ENCODE measurements around the gene NCS1. TPM values are rescaled to one million over a fixed set of nuclear protein-coding genes. Genes with fewer than 3 reads are reported as not detected.

NCS1 gene
- total and polyA plus RNA-seq, 9 of the 15 experiments (the other 6 are each of a cell fraction or from before 2014, with no cell fraction given): 0.28 to 27.0 (median 9.6) TPM

- intact Hi-C loops (cut with micrococcal nuclease) (no loop called here), in situ Hi-C loops (cut with MboI) (no loop called here)
- BruUV-seq (replicated peaks): no TSS peak
- no peaks in the 10 kb centered on the region for H3K36me3 ChIP-seq (ENCODE audit: control insufficient read depth, insufficient read depth, low read length)
- no peak for FAIRE-seq
- no peak for DNase-seq (ENCODE audit: extremely low read depth in 1 of 4, low spot score in 3 of 4)
- peaks cover 22% of the 10 kb centered on the region for H4K20me1 ChIP-seq (replicated peaks; ENCODE audit: control insufficient read depth, insufficient read depth, low read length)
- H3K9me3 ChIP-seq (replicated peaks; ENCODE audit: control insufficient read depth, insufficient read depth, low read depth, low read length): no peaks in the 10 kb centered on the region
- ATAC-seq: no peak
- H3K79me2 ChIP-seq (ENCODE audit: control insufficient read depth, insufficient read depth, low read length): no peaks in the 10 kb centered on the region; the same call in 2 of the 3 replicates
- H3K27me3 ChIP-seq (ENCODE audit: control insufficient read depth in 2 of 2, insufficient read depth in 2 of 2, low read length in 2 of 2): no peaks in the 10 kb centered on the region
- no peak overlapping the region for H3K27ac ChIP-seq (ENCODE audit: extremely low read depth, low read depth, low read length)
- no peak overlapping the region for H3K4me3 ChIP-seq
- ChIA-PET CTCF (ENCODE audit: low intra/inter-chr PET ratio) (no interaction called here), POLR2A (interaction anchor here (0.7 kb wide), 1 partner anchor 22 kb away, joined by 4 read pairs; no protein-coding TSS in a partner anchor)
- peaks cover 6% of the 10 kb centered on the region for H3K9me1 ChIP-seq (ENCODE audit: control insufficient read depth, insufficient read depth, low read length)
- whole genome bisulfite sequencing (ENCODE audit: insufficient coverage, low coverage, missing lambda C conversion rate): 53% methylated on average over 14 of the region's 14 CpGs
- H3K4me1 ChIP-seq (replicated peaks in 1 of 2; ENCODE audit: control insufficient read depth in 2 of 2, insufficient read depth in 2 of 2, low read length in 2 of 2): peaks cover 19 to 49% of the 10 kb centered on the region in 2 experiments
- H3K4me2 ChIP-seq (ENCODE audit: insufficient read depth, low read length): no peak overlapping the region
- TF ChIP-seq CHCHD3 (CRISPR knock-in tag; IDR thresholded peaks at IDR 0.05): no peak
- TF ChIP-seq RBM25 (IDR thresholded peaks at IDR 0.05; ENCODE audit: low read depth, low read length, severe bottlenecking): no peak
- no peak for TF ChIP-seq CHD7 (IDR thresholded peaks at IDR 0.05; ENCODE audit: low read depth, low read length)
- no peak for TF ChIP-seq TFE3 (CRISPR knock-in tag; IDR thresholded peaks at IDR 0.05)
- no peak overlapping the region for H2AFZ ChIP-seq (ENCODE audit: low read depth, low read length)
- H3K9ac ChIP-seq (ENCODE audit: insufficient read depth in 1 of 2, low read depth in 2 of 2, low read length in 2 of 2): peak overlapping the region in 1 of 2 experiments; percentile 69; a peak in 2 of 4 replicates
These were observed 37.2 kb downstream of the NCS1 start for GRCh38 chr9:130209422-130209821.

Data from K562 (cell line).